CD4-positive, alpha-beta T cell treated with Interleukin-6 for 4 hours (primary cell): ENCODE results near the gene DGKZ.

Experiments used
- DNase-seq: peaks from one replicate; pipeline ENCODE4 v3.0.0-alpha.2; 2020; ENCODE audit warnings: mixed read lengths

Gene DGKZ

GRCh38 chr11:46330154-46330553, 17.1 kb upstream of the DGKZ start:
- no peak for DNase-seq

DNA sequence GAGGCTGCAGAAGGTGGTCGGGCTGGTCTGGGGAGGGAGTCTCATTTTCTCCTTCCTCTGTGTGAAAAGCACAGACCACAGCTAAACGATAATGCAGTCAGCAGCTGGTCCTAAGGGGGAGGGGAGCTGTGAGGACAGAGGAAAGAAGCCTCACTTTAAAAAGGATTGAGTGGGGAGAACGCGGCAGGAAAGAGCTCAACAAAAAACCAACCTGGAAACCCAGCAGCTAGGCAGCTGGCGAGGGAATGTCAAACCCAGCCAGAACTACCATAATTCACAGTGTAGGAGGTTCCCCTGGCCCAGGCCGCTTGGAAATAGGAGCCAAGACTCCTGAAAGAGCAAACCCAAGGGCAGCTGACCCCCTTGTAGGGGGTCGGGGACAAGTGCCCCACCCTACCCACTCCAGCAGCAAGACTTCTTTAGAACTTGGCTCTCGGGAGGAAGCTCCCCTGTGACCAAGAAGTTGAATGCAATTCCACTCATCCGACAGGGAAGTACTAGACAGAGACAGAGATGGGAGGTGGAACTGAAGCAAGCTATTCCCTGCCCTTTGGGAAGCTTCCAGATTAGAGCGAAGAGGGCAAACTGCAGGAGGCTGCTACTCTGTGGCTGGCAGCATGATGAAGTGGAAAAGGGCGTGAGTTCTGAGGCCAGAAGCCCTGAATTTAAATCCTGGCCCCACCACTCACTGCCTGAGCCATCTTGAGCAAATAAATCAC, 16.5 kb upstream of the DGKZ start:
- no peak for DNase-seq

- peak; percentile 72 for DNase-seq
Observed at GRCh38 chr11:46331282-46331984, 15.8 kb upstream of the DGKZ start.

GRCh38 chr11:46332093-46332567, 15.1 kb upstream of the DGKZ start:
- no peak for DNase-seq

- DNase-seq = peak; percentile 70
Observed at GRCh38 chr11:46332568-46333393, 14.5 kb upstream of the DGKZ start.

DNA sequence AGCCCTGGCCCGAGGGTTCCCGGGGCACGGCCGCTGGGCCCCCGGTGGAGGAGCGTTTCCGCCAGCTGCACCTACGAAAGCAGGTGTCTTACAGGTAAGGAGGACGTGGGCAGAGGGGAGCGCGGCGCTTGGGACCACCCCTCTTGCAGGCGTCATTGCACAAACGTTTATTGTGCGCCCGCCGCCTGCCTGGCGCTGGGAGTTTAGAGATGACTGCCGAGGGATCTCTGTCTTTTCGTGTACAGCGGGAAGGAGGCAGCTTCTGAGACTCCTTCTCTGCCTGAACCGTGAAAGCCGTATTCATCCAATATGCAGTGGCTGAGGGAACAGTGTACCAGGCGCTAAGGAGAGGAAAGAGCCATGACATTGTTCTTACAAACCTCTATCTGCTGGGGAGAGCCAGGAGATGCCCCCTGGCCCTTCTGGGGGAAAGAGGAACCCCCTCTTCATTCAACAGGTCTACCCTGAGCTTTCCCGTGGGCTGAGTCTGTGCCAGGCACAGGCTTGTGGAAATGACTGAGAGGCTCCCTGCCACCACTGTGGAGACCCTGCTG, 13.8 kb upstream of the DGKZ start:
- peak; percentile 58 for DNase-seq

- no peak for DNase-seq
Observed at GRCh38 chr11:46334211-46334610, 13.1 kb upstream of the DGKZ start.

DNA sequence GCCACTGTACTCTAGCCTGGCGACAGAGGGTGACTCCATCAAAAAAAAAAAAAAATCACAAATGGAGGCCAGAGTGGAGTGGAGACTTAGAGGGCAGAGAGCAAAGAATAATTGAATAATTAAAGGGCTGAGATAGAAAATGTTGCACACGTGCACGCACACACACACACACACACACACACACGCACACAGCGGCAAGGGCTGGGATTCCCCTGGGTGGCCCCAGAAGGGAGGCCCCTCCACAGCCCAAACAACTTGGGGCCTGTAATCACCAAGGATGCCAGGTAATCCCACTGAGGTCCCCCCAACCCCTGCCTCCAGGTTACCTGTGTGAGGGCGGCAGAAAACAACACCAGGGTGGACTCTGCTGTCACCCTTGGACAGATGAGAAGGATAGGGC, 12.0 kb upstream of the DGKZ start:
- DNase-seq = no peak

- no peak for DNase-seq
Observed at GRCh38 chr11:46335890-46336562, 11.2 kb upstream of the DGKZ start.

GRCh38 chr11:46336563-46337180, 10.6 kb upstream of the DGKZ start:
- no peak for DNase-seq

GRCh38 chr11:46337626-46338345, 9.5 kb upstream of the DGKZ start:
- no peak for DNase-seq

GRCh38 chr11:46338636-46338987, 8.7 kb upstream of the DGKZ start:
- no peak for DNase-seq

- no peak for DNase-seq
Observed at GRCh38 chr11:46338988-46339666, 8.1 kb upstream of the DGKZ start.

- DNase-seq = no peak
Observed at GRCh38 chr11:46339816-46340215, 7.4 kb upstream of the DGKZ start.

- no peak for DNase-seq
Observed at GRCh38 chr11:46341454-46341853, 5.8 kb upstream of the DGKZ start.

- DNase-seq = peak; percentile 67
Observed at GRCh38 chr11:46342239-46342638, 5.0 kb upstream of the DGKZ start.

GRCh38 chr11:46343520-46343919, 3.7 kb upstream of the DGKZ start:
- no peak for DNase-seq

DNA sequence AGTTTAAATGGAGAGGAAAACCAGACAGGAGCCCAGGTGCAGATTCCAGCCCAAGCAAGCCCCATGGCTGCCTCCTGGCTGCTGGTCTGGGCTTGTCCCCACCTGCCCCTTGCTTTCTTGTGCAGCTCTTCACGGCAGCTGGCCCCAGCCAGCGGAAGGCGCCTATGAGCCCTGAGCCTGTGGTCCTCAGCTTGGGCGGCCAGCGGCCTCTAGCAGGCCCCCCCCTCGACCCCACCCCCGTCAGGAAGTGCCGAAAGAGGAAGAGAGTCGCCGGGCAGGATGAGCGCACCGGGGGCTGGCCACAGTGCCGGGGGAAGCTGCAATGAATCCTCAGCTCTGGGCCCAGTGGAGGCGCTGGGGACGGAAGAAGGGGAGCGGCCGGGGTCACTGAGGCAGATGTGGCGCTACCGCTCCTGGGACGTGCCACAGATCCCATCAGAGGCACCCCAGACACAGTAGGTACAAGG, 2.1 kb upstream of the DGKZ start:
- DNase-seq = peak; percentile 51

DNA sequence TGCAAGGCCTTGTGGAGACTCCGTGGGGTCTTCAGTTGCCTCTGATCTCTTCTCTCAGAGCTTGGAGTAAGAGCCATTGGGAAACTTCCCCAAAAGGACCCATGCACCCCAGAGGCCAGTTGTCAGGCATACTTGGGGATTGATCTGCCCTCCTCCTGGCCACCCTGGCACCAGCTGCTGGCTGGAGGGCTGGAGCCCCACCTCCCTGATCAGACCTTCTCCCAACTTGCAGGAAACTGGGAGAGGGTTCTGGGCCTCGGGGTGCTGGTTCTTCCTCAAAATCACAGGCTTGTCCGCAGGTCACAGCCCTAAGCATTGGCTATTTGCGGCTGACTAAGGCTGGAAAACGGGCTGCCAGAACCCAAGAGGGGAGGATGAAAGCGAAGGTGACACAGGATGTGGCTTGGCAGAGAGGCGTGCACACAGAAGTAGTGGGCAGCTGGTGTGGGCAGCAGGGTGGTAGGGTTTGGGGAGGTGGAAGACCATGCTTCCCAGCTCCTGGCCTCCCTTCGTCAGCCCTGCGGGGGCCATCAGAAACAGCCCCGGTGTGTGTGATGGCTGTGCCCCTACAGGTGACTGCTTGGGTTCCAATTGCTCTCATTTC, 1.3 kb upstream of the DGKZ start:
- peak; percentile 44 for DNase-seq

GRCh38 chr11:46347637-46348311, 511 bp downstream of the DGKZ start:
- DNase-seq = no peak
